ENCODE measurements around the gene ZNF480. TPM values are rescaled to one million over a fixed set of nuclear protein-coding genes. Genes with fewer than 3 reads are reported as not detected.

The ZNF480 gene
- total and polyA plus RNA-seq, 4 donors = 8.2 to 13.4 (median 10.4) TPM

GRCh38 chr19:52370341-52370710 is 73.4 kb downstream of the ZNF480 start:
- H3K9me3 ChIP-seq (ENCODE audit: control insufficient read depth, insufficient read depth, low read length) = peaks cover 6% of the 10 kb centered on the region
- no CpG with 5 or more reads among the region's 7 CpGs for WGBS (ENCODE audit: insufficient coverage)
- DNase-seq (ENCODE audit: low read depth in 4 of 6, low spot score in 6 of 6) = peak in 1 of 6 donors; percentile 1
- no peaks in the 10 kb centered on the region for H3K27me3 ChIP-seq (ENCODE audit: control insufficient read depth, insufficient read depth, low read length)
- H3K4me1 ChIP-seq (ENCODE audit: control insufficient read depth, insufficient read depth, low read length) = no peaks in the 10 kb centered on the region
- peak overlapping the region; percentile 90 for H3K4me3 ChIP-seq (ENCODE audit: low read depth, low read length)
- H3K27ac ChIP-seq (ENCODE audit: low read depth, low read length) = peak overlapping the region; percentile 98
- H3K36me3 ChIP-seq (ENCODE audit: control insufficient read depth, insufficient read depth, low read length) = peaks cover 29% of the 10 kb centered on the region

Small RNA genes lying within 50 kb of the gene (small RNA-seq; reads per million reads assigned to genes)
- 0.20 reads per million, percentile 6 among the genes with 10 or more reads in this experiment for gene MIR643 (ENCODE audit: low replicate concordance)
- not detected for gene RF00019 (ENCODE audit: low replicate concordance)

Other genes with a start within 250 kb of the ZNF480 start
- gene ZNF432, start 248.3 kb upstream of the ZNF480 start, total RNA-seq = 10 to 100 TPM; 17.7 to 24.2 TPM
- gene ZNF432, start 248.3 kb upstream of the ZNF480 start, polyA plus RNA-seq (ENCODE audit: insufficient read length in 2 of 2) = 10 to 100 TPM; 17.7 to 22.4 TPM
- 10 to 100 TPM; 25.9 to 33.0 TPM for gene ZNF841, start 201.4 kb upstream of the ZNF480 start, total RNA-seq
- gene ZNF841, start 201.4 kb upstream of the ZNF480 start, polyA plus RNA-seq (ENCODE audit: insufficient read length in 2 of 2) = 10 to 100 TPM; 12.0 to 20.8 TPM
- 10 to 100 TPM; 16.9 to 18.0 TPM for gene ZNF616, start 157.2 kb upstream of the ZNF480 start, total RNA-seq
- 10 to 100 TPM in 1 of 2 donors, 1 to 10 TPM in 1; 9.1 to 10.6 TPM for gene ZNF616, start 157.2 kb upstream of the ZNF480 start, polyA plus RNA-seq (ENCODE audit: insufficient read length in 2 of 2)
- gene ZNF836, start 125.5 kb upstream of the ZNF480 start, total RNA-seq = 10 to 100 TPM; 19.9 to 26.2 TPM
- gene ZNF836, start 125.5 kb upstream of the ZNF480 start, polyA plus RNA-seq (ENCODE audit: insufficient read length in 2 of 2) = 10 to 100 TPM; 11.9 to 14.5 TPM
- gene PPP2R1A, start 107.1 kb upstream of the ZNF480 start, total RNA-seq = 100 to 1,000 TPM; 217 to 232 TPM
- gene PPP2R1A, start 107.1 kb upstream of the ZNF480 start, polyA plus RNA-seq (ENCODE audit: insufficient read length in 2 of 2) = 100 to 1,000 TPM; 726 to 752 TPM
- 10 to 100 TPM; 13.7 to 22.1 TPM for gene ZNF766, start 27.6 kb upstream of the ZNF480 start, total RNA-seq
- 10 to 100 TPM; 10.2 to 10.7 TPM for gene ZNF766, start 27.6 kb upstream of the ZNF480 start, polyA plus RNA-seq (ENCODE audit: insufficient read length in 2 of 2)
- 10 to 100 TPM; 11.4 to 12.9 TPM for gene ZNF610, start 39.1 kb downstream of the ZNF480 start, total RNA-seq
- 10 to 100 TPM; 11.5 to 13.3 TPM for gene ZNF610, start 39.1 kb downstream of the ZNF480 start, polyA plus RNA-seq (ENCODE audit: insufficient read length in 2 of 2)
- 10 to 100 TPM; 41.5 to 56.7 TPM for gene ZNF880, start 72.8 kb downstream of the ZNF480 start, total RNA-seq
- gene ZNF880, start 72.8 kb downstream of the ZNF480 start, polyA plus RNA-seq (ENCODE audit: insufficient read length in 2 of 2) = 10 to 100 TPM; 14.9 to 26.2 TPM
- 10 to 100 TPM; 45.7 to 68.2 TPM for gene ZNF528, start 100.7 kb downstream of the ZNF480 start, total RNA-seq
- gene ZNF528, start 100.7 kb downstream of the ZNF480 start, polyA plus RNA-seq (ENCODE audit: insufficient read length in 2 of 2) = 10 to 100 TPM; 38.9 to 46.3 TPM
- gene ZNF534, start 132.0 kb downstream of the ZNF480 start, total RNA-seq = under 1 TPM; 0.40 to 0.72 TPM
- gene ZNF534, start 132.0 kb downstream of the ZNF480 start, polyA plus RNA-seq (ENCODE audit: insufficient read length in 2 of 2) = 1 to 10 TPM; 1.2 to 1.7 TPM
- gene ZNF578, start 156.4 kb downstream of the ZNF480 start, total RNA-seq = 10 to 100 TPM; 10.6 to 15.5 TPM
- 1 to 10 TPM; 4.8 to 5.4 TPM for gene ZNF578, start 156.4 kb downstream of the ZNF480 start, polyA plus RNA-seq (ENCODE audit: insufficient read length in 2 of 2)
- 10 to 100 TPM; 26.1 to 38.4 TPM for gene ZNF808, start 230.5 kb downstream of the ZNF480 start, total RNA-seq
- gene ZNF808, start 230.5 kb downstream of the ZNF480 start, polyA plus RNA-seq (ENCODE audit: insufficient read length in 2 of 2) = 1 to 10 TPM; 6.4 to 8.4 TPM

All from spinal cord (tissue), 10 donors.